Activated CD8-positive, alpha-beta T cell treated with anti-CD3 and anti-CD28 coated beads, Interleukin-2, amount 10 ng/mL, durations not matched to agents 7 days and 5 days (primary cell): Measurements from ENCODE around the gene ZBTB40. TPM values are rescaled to one million over a fixed set of nuclear protein-coding genes. Genes with fewer than 3 reads are reported as not detected.
A peak's percentile ranks its signal among the peaks of the same experiment; 100 is the strongest.

Experiments used
- ATAC-seq: fragments of 150-1000 bp; cut with Tn5 transposase; one replicate; pipeline ENCODE4 v1.10.0; 2021; ENCODE audit warnings: moderate library complexity
- CTCF ChIA-PET: fragments of 350-600 bp; sonication (Branson Sonifier 250); formaldehyde crosslinking; loops from one replicate; lab custom pipeline; 2021; ENCODE audit warnings: antibody characterized with exemption; lab: Charles Lee
- POLR2A ChIA-PET: fragments of 350-600 bp; sonication (Branson Sonifier 250); formaldehyde crosslinking; loops from one replicate; lab custom pipeline; 2021; ENCODE audit warnings: antibody characterized with exemption; lab: Charles Lee
- DNase-seq: peaks from one replicate; pipeline ENCODE4 v3.0.0-alpha.2; 2020
- H3K27ac Mint-ChIP-seq: one replicate; pipeline ENCODE4 v1.8.0; 2021; ENCODE audit warnings: mild to moderate bottlenecking, mixed read lengths
- H3K27me3 Mint-ChIP-seq: one replicate; pipeline ENCODE4 v1.8.0; 2021; ENCODE audit warnings: low read depth, mixed read lengths
- H3K36me3 Mint-ChIP-seq: one replicate; pipeline ENCODE4 v1.8.0; 2021; ENCODE audit warnings: low read depth, mixed read lengths
- H3K4me1 Mint-ChIP-seq: one replicate; pipeline ENCODE4 v1.8.0; 2021; ENCODE audit warnings: low read depth, mixed read lengths
- H3K4me3 Mint-ChIP-seq: one replicate; pipeline ENCODE4 v1.8.0; 2021; ENCODE audit warnings: mild to moderate bottlenecking, mixed read lengths
- H3K9me3 Mint-ChIP-seq: one replicate; pipeline ENCODE4 v1.8.0; 2022; ENCODE audit warnings: mixed read lengths; ENCODE audit not compliant: insufficient read depth
- total RNA-seq, 2 experiments: library from RNA; stranded (reverse); gene quantifications; one replicate each; pipeline ENCODE4 v1.2.3, GENCODE V29; 2021

Gene ZBTB40
- total RNA-seq, 2 experiments from 2014 or later = 14.8 TPM

GRCh38 chr1:22539510-22540118 is 88.0 kb downstream of the ZBTB40 start:
- ATAC-seq (no peak), DNase-seq (no peak)
- H3K9me3 Mint-ChIP-seq = no peaks in the 10 kb centered on the region
- ChIA-PET CTCF (interaction anchor here (0.7 kb wide), 1 partner anchor 398 kb away, joined by 3 read pairs; no protein-coding TSS in a partner anchor), POLR2A (no interaction called here)
- H3K36me3 Mint-ChIP-seq = no peaks in the 10 kb centered on the region
- H3K27me3 Mint-ChIP-seq = no peaks in the 10 kb centered on the region
- no peak overlapping the region for H3K4me3 Mint-ChIP-seq
- peak overlapping the region; percentile 12 for H3K27ac Mint-ChIP-seq
- H3K4me1 Mint-ChIP-seq = peaks cover 22% of the 10 kb centered on the region

- no peaks in the 10 kb centered on the region for H3K27me3 Mint-ChIP-seq
- DNase-seq (no peak), ATAC-seq (no peak)
- no peaks in the 10 kb centered on the region for H3K36me3 Mint-ChIP-seq
- no peak overlapping the region for H3K4me3 Mint-ChIP-seq
- ChIA-PET CTCF (interaction anchor here (0.7 kb wide), 1 partner anchor 399 kb away, joined by 3 read pairs; no protein-coding TSS in a partner anchor), POLR2A (no interaction called here)
- peaks cover 22% of the 10 kb centered on the region for H3K4me1 Mint-ChIP-seq
- no peaks in the 10 kb centered on the region for H3K9me3 Mint-ChIP-seq
- peak overlapping the region; percentile 49 for H3K27ac Mint-ChIP-seq
These were observed 88.7 kb downstream of the ZBTB40 start for GRCh38 chr1:22540337-22540736.

- Mint-ChIP-seq H3K27ac (no peak overlapping the region), H3K4me3 (no peak overlapping the region), H3K36me3 (no peaks in the 10 kb centered on the region), H3K4me1 (peaks cover 22% of the 10 kb centered on the region), H3K9me3 (no peaks in the 10 kb centered on the region), H3K27me3 (peaks cover 12% of the 10 kb centered on the region)
- POLR2A ChIA-PET = no interaction called here
- DNase-seq (no peak), ATAC-seq (no peak)
- CTCF ChIA-PET = no interaction called here
These were observed 91.2 kb downstream of the ZBTB40 start for GRCh38 chr1:22542886-22543285.

- peaks cover 17% of the 10 kb centered on the region for H3K27me3 Mint-ChIP-seq
- ATAC-seq (no peak), DNase-seq (no peak)
- H3K4me1 Mint-ChIP-seq = peaks cover 14% of the 10 kb centered on the region
- POLR2A ChIA-PET = no interaction called here
- H3K9me3 Mint-ChIP-seq = no peaks in the 10 kb centered on the region
- H3K27ac Mint-ChIP-seq = no peak overlapping the region
- no peaks in the 10 kb centered on the region for H3K36me3 Mint-ChIP-seq
- CTCF ChIA-PET = no interaction called here
- H3K4me3 Mint-ChIP-seq = no peak overlapping the region
These were observed 92.0 kb downstream of the ZBTB40 start for GRCh38 chr1:22543679-22544078.

- ATAC-seq (no peak), DNase-seq (no peak)
- POLR2A ChIA-PET = no interaction called here
- peaks cover 6% of the 10 kb centered on the region for H3K4me1 Mint-ChIP-seq
- no peaks in the 10 kb centered on the region for H3K9me3 Mint-ChIP-seq
- peaks cover 23% of the 10 kb centered on the region for H3K27me3 Mint-ChIP-seq
- no peak overlapping the region for H3K27ac Mint-ChIP-seq
- H3K36me3 Mint-ChIP-seq = no peaks in the 10 kb centered on the region
- CTCF ChIA-PET = no interaction called here
- H3K4me3 Mint-ChIP-seq = no peak overlapping the region
These were observed 93.0 kb downstream of the ZBTB40 start for GRCh38 chr1:22544606-22545005.

- no peak for ATAC-seq
- H3K4me1 Mint-ChIP-seq = peaks cover 1% of the 10 kb centered on the region
- ChIA-PET CTCF (no interaction called here), POLR2A (no interaction called here)
- no peak overlapping the region for H3K27ac Mint-ChIP-seq
- H3K36me3 Mint-ChIP-seq = no peaks in the 10 kb centered on the region
- peaks cover 23% of the 10 kb centered on the region for H3K27me3 Mint-ChIP-seq
- H3K9me3 Mint-ChIP-seq = no peaks in the 10 kb centered on the region
- H3K4me3 Mint-ChIP-seq = no peak overlapping the region
- no peak for DNase-seq
These were observed 93.5 kb downstream of the ZBTB40 start for GRCh38 chr1:22545141-22545540.

GRCh38 chr1:22547186-22547817 is 95.7 kb downstream of the ZBTB40 start:
- Mint-ChIP-seq H3K27ac (no peak overlapping the region), H3K4me3 (no peak overlapping the region), H3K36me3 (no peaks in the 10 kb centered on the region), H3K9me3 (no peaks in the 10 kb centered on the region), H3K4me1 (no peaks in the 10 kb centered on the region), H3K27me3 (peaks cover 23% of the 10 kb centered on the region)
- ChIA-PET CTCF (no interaction called here), POLR2A (no interaction called here)
- DNase-seq (no peak), ATAC-seq (no peak)

GRCh38 chr1:22547818-22548462 is 96.3 kb downstream of the ZBTB40 start:
- DNase-seq (no peak), ATAC-seq (no peak)
- Mint-ChIP-seq H3K27ac (no peak overlapping the region), H3K36me3 (no peaks in the 10 kb centered on the region), H3K4me3 (no peak overlapping the region), H3K4me1 (no peaks in the 10 kb centered on the region), H3K9me3 (no peaks in the 10 kb centered on the region), H3K27me3 (peaks cover 23% of the 10 kb centered on the region)
- POLR2A ChIA-PET = no interaction called here
- CTCF ChIA-PET = no interaction called here

GRCh38 chr1:22550021-22550420 is 98.4 kb downstream of the ZBTB40 start:
- H3K36me3 Mint-ChIP-seq = no peaks in the 10 kb centered on the region
- ChIA-PET POLR2A (no interaction called here), CTCF (no interaction called here)
- H3K9me3 Mint-ChIP-seq = no peaks in the 10 kb centered on the region
- H3K4me3 Mint-ChIP-seq = no peak overlapping the region
- H3K27ac Mint-ChIP-seq = no peak overlapping the region
- H3K27me3 Mint-ChIP-seq = peaks cover 32% of the 10 kb centered on the region
- DNase-seq (no peak), ATAC-seq (no peak)
- no peaks in the 10 kb centered on the region for H3K4me1 Mint-ChIP-seq

GRCh38 chr1:22551591-22551990 is 99.9 kb downstream of the ZBTB40 start:
- ChIA-PET CTCF (no interaction called here), POLR2A (no interaction called here)
- Mint-ChIP-seq H3K9me3 (no peaks in the 10 kb centered on the region), H3K4me1 (no peaks in the 10 kb centered on the region), H3K27ac (no peak overlapping the region), H3K4me3 (no peak overlapping the region), H3K36me3 (no peaks in the 10 kb centered on the region), H3K27me3 (peaks cover 40% of the 10 kb centered on the region)
- ATAC-seq = no peak
- no peak for DNase-seq

- Mint-ChIP-seq H3K36me3 (no peaks in the 10 kb centered on the region), H3K4me3 (no peak overlapping the region), H3K27me3 (peaks cover 41% of the 10 kb centered on the region), H3K4me1 (no peaks in the 10 kb centered on the region), H3K27ac (no peak overlapping the region), H3K9me3 (no peaks in the 10 kb centered on the region)
- DNase-seq = no peak
- ChIA-PET POLR2A (no interaction called here), CTCF (no interaction called here)
- no peak for ATAC-seq
These were observed 100.4 kb downstream of the ZBTB40 start for GRCh38 chr1:22552021-22552420.

GRCh38 chr1:22553104-22553880 is 101.6 kb downstream of the ZBTB40 start:
- ATAC-seq = no peak
- Mint-ChIP-seq H3K27ac (no peak overlapping the region), H3K9me3 (no peaks in the 10 kb centered on the region), H3K36me3 (no peaks in the 10 kb centered on the region), H3K27me3 (peaks cover 37% of the 10 kb centered on the region), H3K4me1 (no peaks in the 10 kb centered on the region), H3K4me3 (no peak overlapping the region)
- no peak for DNase-seq
- POLR2A ChIA-PET = no interaction called here
- CTCF ChIA-PET = no interaction called here
